GM12878 (cell line): Measurements from ENCODE around the gene EPS8. TPM values are rescaled to one million over a fixed set of nuclear protein-coding genes. Genes with fewer than 3 reads are reported as not detected.
A peak's percentile ranks its signal among the peaks of the same experiment; 100 is the strongest.

Source experiments
- ATAC-seq: fragments of 200-7000 bp; cut with Tn5 transposase; 3 replicates; pipeline ENCODE4 v1.9.1; 2020; ENCODE audit warnings: mild to moderate bottlenecking, moderate library complexity
- BruUV-seq: library from RNA; stranded (reverse); fragments of 400-500 nt; replicated peaks from 2 replicates; lab custom pipeline; 2021; lab: Mats Ljungman, UMichigan
- CTCF ChIA-PET: fragments of 300-600 bp; sonication (Branson Sonifier 250); formaldehyde crosslinking; extraction: SDS; loops from one replicate; lab custom pipeline; 2021; ENCODE audit warnings: inconsistent platforms; lab: Yijun Ruan, JAX
- POLR2A ChIA-PET: fragments of 350-600 bp; formaldehyde crosslinking; extraction: SDS; loops from one replicate; lab custom pipeline; 2021; ENCODE audit warnings: inconsistent platforms; lab: Charles Lee
- RAD21 ChIA-PET: fragments of 300-600 bp; sonication (Branson Sonifier 250); formaldehyde crosslinking; loops from one replicate; lab custom pipeline; 2023; ENCODE audit warnings: antibody characterized with exemption; ENCODE audit not compliant: unreplicated experiment; lab: Charles Lee
- SMC1A ChIA-PET: fragments of 300-600 bp; sonication (Branson Sonifier 250); formaldehyde crosslinking; loops from one replicate; lab custom pipeline; 2023; ENCODE audit not compliant: unreplicated experiment, uncharacterized antibody; lab: Charles Lee
- DNase-seq: peaks from one replicate; pipeline ENCODE4 v3.0.0-alpha.2; 2011; ENCODE audit warnings: low read depth, low spot score
- FAIRE-seq: peaks from 3 replicates; lab custom pipeline; 2011; peaks lifted over from hg19 to GRCh38; lab: Jason Lieb, UNC
- H2AFZ ChIP-seq: 2 replicates; pipeline ENCODE4 v1.6.0; 2011; ENCODE audit warnings: low read depth, low read length, control low read depth; ENCODE audit not compliant: control insufficient read depth
- H3K27ac ChIP-seq: 2 replicates; pipeline ENCODE4 v1.5.1; 2011; ENCODE audit warnings: control low read depth; ENCODE audit not compliant: control insufficient read depth, insufficient read depth
- H3K27me3 ChIP-seq, 2 experiments: replicated peaks in 1 of 2; 2 replicates each; pipeline versions ENCODE4 v1.6.0 to v1.6.1; 2011; ENCODE audit warnings: low read length in 1 of 2; ENCODE audit not compliant: control insufficient read depth in 2 of 2, insufficient read depth in 2 of 2
- H3K36me3 ChIP-seq, 2 experiments: 2 replicates each; pipeline ENCODE4 v1.5.1; 2011; ENCODE audit warnings: low read length in 1 of 2; ENCODE audit not compliant: control insufficient read depth in 2 of 2, insufficient read depth in 2 of 2
- H3K4me1 ChIP-seq: 2 replicates; pipeline ENCODE4 v1.6.1; 2011; ENCODE audit warnings: mild to moderate bottlenecking, low read length, moderate library complexity, mixed read lengths; ENCODE audit not compliant: control insufficient read depth, insufficient read depth
- H3K4me2 ChIP-seq: 2 replicates; pipeline ENCODE4 v1.6.0; 2011; ENCODE audit warnings: control low read depth; ENCODE audit not compliant: control insufficient read depth, insufficient read depth
- H3K4me3 ChIP-seq: fragments of 200-600 bp; sonication (generic); 2 replicates; pipeline ENCODE4 v1.5.1; 2016
- H3K79me2 ChIP-seq: 2 replicates; pipeline ENCODE4 v1.6.0; 2011; ENCODE audit warnings: low read length; ENCODE audit not compliant: control insufficient read depth, insufficient read depth
- H3K9ac ChIP-seq: 2 replicates; pipeline ENCODE4 v1.8.0; 2011; ENCODE audit warnings: low read length, control low read depth, mixed read lengths; ENCODE audit not compliant: control insufficient read depth, insufficient read depth
- H3K9me3 ChIP-seq: replicated peaks from 3 replicates; pipeline ENCODE4 v1.5.1; 2011; ENCODE audit warnings: mild to moderate bottlenecking, low read length; ENCODE audit not compliant: control insufficient read depth, insufficient read depth
- H4K20me1 ChIP-seq: 2 replicates; pipeline ENCODE4 v1.6.0; 2011; ENCODE audit not compliant: control insufficient read depth, insufficient read depth
- CTCF ChIP-seq, 3 experiments: IDR thresholded peaks in 2 of 3; conservative IDR thresholded peaks in 1 of 3; 2 replicates each; pipeline ENCODE4 v1.5.1; 2011; ENCODE audit warnings: low read depth in 3 of 3, low read length in 3 of 3, mild to moderate bottlenecking in 3 of 3, control low read depth in 2 of 3, moderate library complexity in 2 of 3, inconsistent platforms in 1 of 3, mixed read lengths in 1 of 3; ENCODE audit not compliant: control insufficient read depth in 2 of 3, insufficient read depth in 1 of 3; ENCODE audit errors: extremely low read depth in 1 of 3
- HSF1 ChIP-seq: fragments of 150-350 bp; IDR thresholded peaks from 2 replicates; pipeline ENCODE4 v1.6.1; 2014; ENCODE audit warnings: mild to moderate bottlenecking, low read depth, low read length
- SRF ChIP-seq, 2 experiments: IDR thresholded peaks; 2 replicates each; pipeline ENCODE4 v1.6.1; 2011; ENCODE audit warnings: low read depth in 2 of 2, low read length in 2 of 2, mild to moderate bottlenecking in 1 of 2, moderate library complexity in 1 of 2
- USF2 ChIP-seq: IDR thresholded peaks from 2 replicates; pipeline ENCODE4 v1.6.1; 2011; ENCODE audit warnings: low read depth, low read length, improper control_type of control experiment, borderline replicate concordance
- ZBTB4 ChIP-seq: fragments of 450-650 bp; formaldehyde crosslinking; IDR thresholded peaks from 2 replicates; pipeline ENCODE4 v1.4.0; 2022; ENCODE audit warnings: mild to moderate bottlenecking, moderate library complexity
- WGBS: methylation state at CpG from one replicate; pipeline ENCODE4 v1.1.6; 2016; ENCODE audit warnings: low lambda C conversion rate; ENCODE audit not compliant: insufficient replicate concordance, insufficient coverage; ENCODE audit errors: missing lambda C conversion rate; 5-methylcytosine and 5-hydroxymethylcytosine counted together
- in situ Hi-C: fragments of 300-500 bp; cut with MboI; formaldehyde crosslinking; loops from 9 replicates; pipeline ENCODE4 v1.14.3; 2018; ENCODE audit warnings: mixed read lengths
- intact Hi-C: fragments of 100-400 bp; cut with micrococcal nuclease; formaldehyde crosslinking; loops from one replicate; pipeline ENCODE4 v1.14.2; 2022; ENCODE audit not compliant: unreplicated experiment
- polyA plus RNA-seq, 11 experiments: library from polyadenylated mRNA; depleted of rRNA in 4 of 11; unstranded in 6 of 11; stranded (reverse) in 5 of 11; fragments of >200 nt; fragmentation: Nextera tagmentation in 4 of 11; fragmentation: Illumina TruSeq in 1 of 11; extraction: Ambion mirVana in 4 of 11; extraction: Trizol in 1 of 11; gene quantifications; 1 replicate in 1 of 11; 2 replicates in 10 of 11; pipeline versions ENCODE4 v1.2.1 to v1.2.3, GENCODE V29; 2011 to 2016; ENCODE audit warnings: inconsistent platforms in 2 of 11, missing spikeins in 2 of 11, low read depth in 1 of 11
- total RNA-seq, 4 experiments: library from RNA; depleted of rRNA in 3 of 4; stranded (reverse); fragments of >200 nt in 3 of 4; fragmentation: Illumina TruSeq in 1 of 4; extraction: Trizol in 1 of 4; gene quantifications; 2 replicates each; pipeline versions ENCODE4 v1.2.1 to v1.2.3, GENCODE V29; 2013 to 2021

EPS8 gene
- total and polyA plus RNA-seq, 10 of the 15 experiments (the other 5 are each of a cell fraction or from before 2014, with no cell fraction given) = 1.3 to 127 (median 3.4) TPM

GRCh38 chr12:15592934-15593333 lies 196.3 kb downstream of the EPS8 start:
- intact Hi-C loops (loop anchor here (5.0 kb wide), 1 partner anchor 179 kb away; no protein-coding TSS in a partner anchor), in situ Hi-C loops (no loop called here)
- ATAC-seq (no peak), FAIRE-seq (no peak), DNase-seq (no peak)
- TF ChIP-seq CTCF (IDR thresholded peaks at IDR 0.05 in 2 of 3, conservative IDR thresholded peaks at IDR 0.05 in 1 of 3; ENCODE audit: control insufficient read depth in 2 of 3, extremely low read depth in 1 of 3, insufficient read depth in 1 of 3, low read depth in 3 of 3, low read length in 3 of 3) (peak in 1 of 3 experiments; percentile 6; a peak in 1 of 6 replicates), HSF1 (no peak), SRF (IDR thresholded peaks at IDR 0.05; ENCODE audit: low read depth in 2 of 2, low read length in 2 of 2) (no peak), ZBTB4 (CRISPR knock-in tag) (no peak), USF2 (no peak)
- RAD21 ChIA-PET = interaction anchor here (1.1 to 13.2 kb wide), 8 partner anchors 58 to 264 kb away, joined by 3 to 215 read pairs (median 4); partner anchors contain the start of gene EPS8
- H2AFZ ChIP-seq = no peak overlapping the region
- H3K4me2 ChIP-seq = no peak overlapping the region
- SMC1A ChIA-PET = interaction anchor here (0.9 to 14.2 kb wide), 10 partner anchors 8 to 305 kb away, joined by 3 to 466 read pairs (median 4); no protein-coding TSS in a partner anchor
- no peaks in the 10 kb centered on the region for H3K36me3 ChIP-seq
- H3K27ac ChIP-seq = no peak overlapping the region
- H3K4me1 ChIP-seq = peaks cover 4% of the 10 kb centered on the region; the same call in 1 of the 2 replicates
- no peak overlapping the region for H3K4me3 ChIP-seq
- H3K27me3 ChIP-seq = no peaks in the 10 kb centered on the region; a peak in 1 of 4 replicates
- H3K9ac ChIP-seq = no peak overlapping the region
- H3K9me3 ChIP-seq = no peaks in the 10 kb centered on the region
- POLR2A ChIA-PET = no interaction called here
- CTCF ChIA-PET = interaction anchor here (0.8 to 19.0 kb wide), 8 partner anchors 9 to 318 kb away, joined by 3 to 1078 read pairs (median 8); partner anchors contain the start of gene DERA
- no TSS peak for BruUV-seq
- H3K79me2 ChIP-seq = no peaks in the 10 kb centered on the region
- WGBS = 62% methylated on average over 4 of the region's 4 CpGs
- H4K20me1 ChIP-seq = no peaks in the 10 kb centered on the region
